ENCODE data around the gene SZRD1. TPM values are rescaled to one million over a fixed set of nuclear protein-coding genes. Genes with fewer than 3 reads are reported as not detected.

The SZRD1 gene
- total RNA-seq, 1 experiment from 2014 or later, result 141 TPM

GRCh38 chr1:16425125-16426025 lies 58.3 kb downstream of the SZRD1 start:
- no peak for DNase-seq (ENCODE audit: low read depth in 1 of 2, low spot score in 2 of 2)
- Histone ChIP-seq H3K4me3 (no peak overlapping the region), H3K36me3 (no peaks in the 10 kb centered on the region), H3K4me1 (replicated peaks) (0 out of 2 replicates have a peak, but pooled peaks cover 4% of the 10 kb centered on the region), H3K27me3 (replicated peaks) (no peaks in the 10 kb centered on the region), H3K9me3 (replicated peaks) (no peaks in the 10 kb centered on the region), H3K27ac (no peak overlapping the region)

GRCh38 chr1:16430606-16431005 lies 63.6 kb downstream of the SZRD1 start:
- Histone ChIP-seq H3K27me3 (replicated peaks) (no peaks in the 10 kb centered on the region), H3K36me3 (no peaks in the 10 kb centered on the region), H3K27ac (no peak overlapping the region), H3K4me3 (no peak overlapping the region), H3K4me1 (replicated peaks) (0 out of 2 replicates have a peak, but pooled peaks cover 4% of the 10 kb centered on the region), H3K9me3 (replicated peaks) (no peaks in the 10 kb centered on the region)
- DNase-seq (ENCODE audit: low read depth in 1 of 2, low spot score in 2 of 2), result no peak

GRCh38 chr1:16433030-16433429 lies 66.0 kb downstream of the SZRD1 start:
- Histone ChIP-seq H3K9me3 (replicated peaks) (no peaks in the 10 kb centered on the region), H3K4me1 (replicated peaks) (0 out of 2 replicates have a peak, but pooled peaks cover 4% of the 10 kb centered on the region), H3K4me3 (no peak overlapping the region), H3K27me3 (replicated peaks) (no peaks in the 10 kb centered on the region), H3K36me3 (no peaks in the 10 kb centered on the region), H3K27ac (no peak overlapping the region)
- no peak for DNase-seq (ENCODE audit: low read depth in 1 of 2, low spot score in 2 of 2)

- H3K27me3 ChIP-seq (replicated peaks), result no peaks in the 10 kb centered on the region
- no peaks in the 10 kb centered on the region for H3K36me3 ChIP-seq
- no peaks in the 10 kb centered on the region for H3K9me3 ChIP-seq (replicated peaks)
- DNase-seq (ENCODE audit: low read depth in 1 of 2, low spot score in 2 of 2), result no peak
- H3K27ac ChIP-seq, result no peak overlapping the region
- H3K4me1 ChIP-seq (replicated peaks), result 0 out of 2 replicates have a peak, but pooled peaks cover 4% of the 10 kb centered on the region
- no peak overlapping the region for H3K4me3 ChIP-seq
Measured at GRCh38 chr1:16434007-16434406, 67.0 kb downstream of the SZRD1 start.

- Histone ChIP-seq H3K4me3 (no peak overlapping the region), H3K27ac (no peak overlapping the region)
- DNase-seq (ENCODE audit: low read depth in 1 of 2, low spot score in 2 of 2), result no peak
Measured at GRCh38 chr1:16434501-16434900, 67.5 kb downstream of the SZRD1 start.

GRCh38 chr1:16436946-16437474 lies 70.0 kb downstream of the SZRD1 start, which contains the start of gene SPATA21:
TSS of gene SPATA21 (minus strand) at chr1:16437424. CDS start at chr1:16431371, 6,053 bp downstream.
- peaks cover 11% of the 10 kb centered on the region for H3K36me3 ChIP-seq
- H3K4me1 ChIP-seq (replicated peaks), result peaks cover 8% of the 10 kb centered on the region
- H3K9me3 ChIP-seq (replicated peaks), result no peaks in the 10 kb centered on the region
- DNase-seq (ENCODE audit: low read depth in 1 of 2, low spot score in 2 of 2), result no peak
- H3K27me3 ChIP-seq (replicated peaks), result no peaks in the 10 kb centered on the region
- no peak within 1 kb of the TSS for H3K27ac ChIP-seq
- no peak within 1 kb of the TSS for H3K4me3 ChIP-seq

More at GRCh38 chr1:16434501-16434900, 67.5 kb downstream of the SZRD1 start:
- H3K36me3 ChIP-seq, result no peaks in the 10 kb centered on the region
- no peaks in the 10 kb centered on the region for H3K9me3 ChIP-seq (replicated peaks)
- no peaks in the 10 kb centered on the region for H3K27me3 ChIP-seq (replicated peaks)
- 0 out of 2 replicates have a peak, but pooled peaks cover 4% of the 10 kb centered on the region for H3K4me1 ChIP-seq (replicated peaks)

- H3K27me3 ChIP-seq (replicated peaks), result no peaks in the 10 kb centered on the region
- peaks cover 8% of the 10 kb centered on the region for H3K4me1 ChIP-seq (replicated peaks)
- H3K36me3 ChIP-seq, result peaks cover 26% of the 10 kb centered on the region
- DNase-seq (ENCODE audit: low read depth in 1 of 2, low spot score in 2 of 2), result no peak
- no peak overlapping the region for H3K27ac ChIP-seq
- no peak overlapping the region for H3K4me3 ChIP-seq
- no peaks in the 10 kb centered on the region for H3K9me3 ChIP-seq (replicated peaks)
Measured at GRCh38 chr1:16438516-16438915, 71.5 kb downstream of the SZRD1 start.

GRCh38 chr1:16438924-16439323 lies 71.9 kb downstream of the SZRD1 start:
- Histone ChIP-seq H3K36me3 (peaks cover 30% of the 10 kb centered on the region), H3K27ac (no peak overlapping the region), H3K4me3 (no peak overlapping the region), H3K4me1 (replicated peaks) (peaks cover 8% of the 10 kb centered on the region), H3K9me3 (replicated peaks) (no peaks in the 10 kb centered on the region), H3K27me3 (replicated peaks) (no peaks in the 10 kb centered on the region)
- no peak for DNase-seq (ENCODE audit: low read depth in 1 of 2, low spot score in 2 of 2)

- Histone ChIP-seq H3K4me3 (peak overlapping the region; percentile 79), H3K27me3 (replicated peaks) (no peaks in the 10 kb centered on the region), H3K27ac (peak overlapping the region; percentile 41; the same call in 1 of the 2 replicates), H3K9me3 (replicated peaks) (no peaks in the 10 kb centered on the region), H3K36me3 (peaks cover 42% of the 10 kb centered on the region), H3K4me1 (replicated peaks) (peaks cover 8% of the 10 kb centered on the region)
- DNase-seq (ENCODE audit: low read depth in 1 of 2, low spot score in 2 of 2), result no peak
Measured at GRCh38 chr1:16440131-16440469, 73.1 kb downstream of the SZRD1 start.

- Histone ChIP-seq H3K27ac (peak within 1 kb of the TSS; percentile 41), H3K36me3 (peaks cover 47% of the 10 kb centered on the region)
- DNase-seq (ENCODE audit: low read depth in 1 of 2, low spot score in 2 of 2), result peak; percentile 90 to 95
Measured at GRCh38 chr1:16440470-16441281, 73.6 kb downstream of the SZRD1 start, which contains the start of gene NECAP2. TSS of gene NECAP2 (plus strand) at chr1:16440724. CDS start at chr1:16440762, 38 bp downstream.

GRCh38 chr1:16441282-16441665 lies 74.2 kb downstream of the SZRD1 start:
- Histone ChIP-seq H3K9me3 (replicated peaks) (no peaks in the 10 kb centered on the region), H3K27me3 (replicated peaks) (no peaks in the 10 kb centered on the region), H3K4me3 (peak overlapping the region; percentile 79), H3K27ac (peak overlapping the region; percentile 41), H3K36me3 (peaks cover 53% of the 10 kb centered on the region), H3K4me1 (replicated peaks) (peaks cover 8% of the 10 kb centered on the region)
- peak in 1 of 2 experiments; percentile 52 for DNase-seq (ENCODE audit: low read depth in 1 of 2, low spot score in 2 of 2)

More at GRCh38 chr1:16440470-16441281, 73.6 kb downstream of the SZRD1 start, which contains the start of gene NECAP2:
- Histone ChIP-seq H3K4me1 (replicated peaks) (peaks cover 8% of the 10 kb centered on the region), H3K9me3 (replicated peaks) (no peaks in the 10 kb centered on the region), H3K27me3 (replicated peaks) (no peaks in the 10 kb centered on the region), H3K4me3 (peak within 1 kb of the TSS; percentile 79)

GRCh38 chr1:16442265-16442664 lies 75.2 kb downstream of the SZRD1 start:
- Histone ChIP-seq H3K4me3 (no peak overlapping the region), H3K4me1 (replicated peaks) (peaks cover 8% of the 10 kb centered on the region), H3K9me3 (replicated peaks) (no peaks in the 10 kb centered on the region), H3K27ac (no peak overlapping the region), H3K27me3 (replicated peaks) (no peaks in the 10 kb centered on the region), H3K36me3 (peaks cover 63% of the 10 kb centered on the region)
- DNase-seq (ENCODE audit: low read depth in 1 of 2, low spot score in 2 of 2), result no peak

GRCh38 chr1:16442941-16443340 lies 75.9 kb downstream of the SZRD1 start:
- H3K36me3 ChIP-seq, result peaks cover 70% of the 10 kb centered on the region
- no peak overlapping the region for H3K4me3 ChIP-seq
- DNase-seq (ENCODE audit: low read depth in 1 of 2, low spot score in 2 of 2), result no peak
- no peaks in the 10 kb centered on the region for H3K9me3 ChIP-seq (replicated peaks)
- H3K27me3 ChIP-seq (replicated peaks), result no peaks in the 10 kb centered on the region
- H3K4me1 ChIP-seq (replicated peaks), result peaks cover 8% of the 10 kb centered on the region
- no peak overlapping the region for H3K27ac ChIP-seq

Data from SJSA1 (cell line).